ENCODE measurements around the gene COL20A1.

The COL20A1 gene

DNA sequence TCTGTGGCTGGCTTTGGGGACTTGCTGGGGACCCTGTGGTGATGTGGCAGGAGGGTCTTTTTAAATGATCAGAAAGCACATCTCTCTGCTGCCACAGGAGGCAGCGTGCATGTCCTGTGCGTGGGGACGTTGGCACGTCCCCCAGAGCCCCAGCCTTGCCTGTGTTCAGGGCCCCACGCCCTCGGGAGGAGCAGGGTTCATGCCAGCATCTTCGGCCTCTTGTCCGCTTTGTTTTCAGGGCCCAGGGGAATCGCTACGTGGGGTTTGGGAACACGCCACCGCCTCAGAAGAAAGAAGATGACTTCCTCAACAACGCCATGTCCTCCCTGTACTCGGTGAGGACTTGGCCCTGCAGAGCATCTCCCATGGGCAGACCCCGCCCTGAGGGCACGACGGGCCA is 14.3 kb upstream of the COL20A1 start:
- DNase-seq (ENCODE audit: low spot score), result no peak

DNA sequence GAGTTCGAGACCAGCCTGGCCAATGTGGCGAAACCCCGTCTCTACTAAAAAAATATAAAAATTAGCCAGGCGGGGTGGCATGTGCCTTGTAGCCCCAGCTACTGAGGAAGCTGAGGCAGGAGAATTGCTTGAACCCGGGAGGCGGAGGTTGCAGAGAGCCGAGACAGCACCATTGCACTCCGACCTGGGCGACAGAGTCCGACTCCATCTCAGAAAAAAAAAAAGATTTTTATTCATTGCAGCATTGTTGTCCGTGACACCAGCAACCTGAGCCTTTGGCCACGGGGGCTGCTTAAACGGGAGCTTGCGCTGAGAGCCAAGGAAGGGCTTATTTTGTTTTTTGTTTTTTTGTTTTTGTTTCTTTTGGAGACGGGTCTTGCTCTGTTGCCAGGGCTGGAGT is 13.1 kb upstream of the COL20A1 start:
- no peak for DNase-seq (ENCODE audit: low spot score)

DNA sequence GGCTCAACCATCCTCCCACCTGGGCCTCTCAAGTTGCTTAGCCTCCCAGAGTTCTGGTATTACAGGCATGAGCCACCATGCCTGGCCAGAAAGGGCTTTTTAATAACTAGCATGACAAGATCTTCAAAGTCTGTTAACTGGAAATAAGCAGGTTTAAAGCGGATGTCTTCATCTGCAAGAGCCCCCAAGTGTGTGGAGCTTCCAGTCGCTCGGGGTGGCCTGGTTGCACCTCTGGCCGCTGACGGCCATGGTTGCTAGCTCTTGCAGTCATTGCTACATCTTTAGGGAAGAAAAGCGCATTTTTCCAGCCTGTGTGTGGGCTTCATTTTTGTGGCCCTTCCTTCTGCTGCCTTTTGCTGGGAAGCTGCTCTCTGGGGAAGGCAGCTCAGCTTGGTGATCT is 12.6 kb upstream of the COL20A1 start:
- DNase-seq (ENCODE audit: low spot score), result no peak

DNA sequence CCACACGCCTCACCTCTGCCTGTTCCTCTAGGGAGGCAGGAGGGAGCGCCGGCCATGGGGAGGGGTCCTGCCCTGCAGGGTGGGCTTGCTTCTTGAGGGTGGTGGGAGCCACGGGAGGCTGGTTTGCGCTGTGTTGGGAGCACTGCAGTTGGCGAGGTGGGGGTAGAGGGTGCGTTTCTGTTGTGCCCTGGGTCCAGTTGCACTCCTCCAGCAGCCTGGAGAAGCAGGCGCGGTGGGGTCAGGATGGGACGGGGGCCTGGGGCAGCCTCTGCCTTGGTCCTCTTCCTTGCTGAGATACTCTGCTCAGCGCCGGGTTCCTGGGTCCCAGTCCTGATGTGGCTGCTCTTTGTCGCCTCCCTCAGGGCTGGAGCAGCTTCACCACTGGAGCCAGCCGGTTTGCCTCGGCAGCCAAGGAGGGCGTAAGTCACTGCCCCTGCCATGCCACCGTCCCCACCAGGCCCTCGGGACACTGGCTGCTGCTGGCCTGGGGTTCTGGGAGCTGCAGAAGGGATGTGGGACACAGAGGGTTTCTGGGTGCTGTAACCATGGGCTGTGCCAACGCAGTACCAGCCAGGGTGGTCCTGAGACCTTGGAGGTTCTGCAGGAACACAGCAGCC is 11.9 kb upstream of the COL20A1 start:
- DNase-seq (ENCODE audit: low spot score), result no peak

DNA sequence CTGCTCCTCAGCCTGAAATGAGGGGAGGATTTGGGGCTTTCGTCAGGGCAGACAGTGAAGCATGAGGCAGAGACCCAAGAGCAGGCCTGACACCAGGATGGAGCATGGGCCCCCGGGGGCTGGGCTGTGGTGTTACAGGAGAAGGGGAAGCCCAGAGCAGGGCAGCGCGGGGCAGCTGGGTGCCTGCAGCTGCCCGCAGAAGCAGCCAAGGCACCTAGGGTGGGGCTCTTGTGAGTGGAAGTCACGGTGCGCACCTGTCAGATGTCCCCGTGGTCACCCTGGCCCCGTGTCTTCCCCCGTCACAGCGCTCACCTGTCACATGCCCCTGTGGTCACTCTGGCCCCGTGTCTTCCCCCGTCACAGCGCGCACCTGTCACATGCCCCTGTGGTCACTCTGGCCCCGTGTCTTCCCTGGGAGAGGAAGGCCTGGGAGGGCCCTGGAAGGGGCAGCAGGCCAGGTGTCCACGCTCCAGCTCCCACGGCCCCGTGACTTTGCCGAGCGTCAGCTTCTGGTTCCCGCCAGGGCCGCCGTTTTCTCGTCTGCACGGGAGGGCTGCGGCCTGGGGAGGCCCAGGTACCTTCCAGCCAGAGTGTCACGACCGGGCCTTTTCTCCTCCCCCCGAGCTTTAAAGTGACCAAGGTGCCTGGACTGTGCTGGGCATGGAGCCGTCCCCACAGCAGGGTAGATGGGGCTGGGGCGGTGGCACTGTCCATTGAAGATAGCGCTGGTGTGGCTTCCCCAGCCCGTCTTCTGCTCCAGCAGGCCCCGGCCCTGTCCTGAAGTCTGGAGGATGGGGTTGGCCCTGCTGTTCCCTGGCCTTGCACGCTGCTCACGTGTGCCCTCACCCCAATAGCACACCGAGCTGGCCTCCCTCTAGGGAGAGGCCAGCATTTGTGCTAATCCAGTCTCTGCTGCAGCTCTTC is 11.0 kb upstream of the COL20A1 start:
- DNase-seq (ENCODE audit: low spot score), result no peak

DNA sequence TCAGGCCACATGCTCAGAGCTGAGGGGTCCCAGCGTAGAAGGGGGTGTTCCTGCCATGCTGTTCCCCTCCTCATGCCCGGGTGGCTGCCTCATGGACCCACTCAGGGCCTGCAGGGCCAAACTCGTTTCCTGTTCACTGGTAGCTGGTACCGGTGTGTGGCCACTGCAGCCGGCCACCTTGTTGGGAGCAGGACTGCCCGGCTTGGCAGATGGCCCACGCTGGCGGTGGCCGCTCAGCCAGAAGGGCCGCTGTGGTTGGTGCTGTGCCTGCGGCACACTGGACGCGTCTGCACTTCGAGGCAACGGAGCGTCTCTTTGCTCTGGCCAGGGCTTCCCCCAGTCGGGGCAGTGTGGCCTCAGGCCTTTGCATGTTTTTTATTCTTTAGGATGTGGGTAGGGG is 10.0 kb upstream of the COL20A1 start:
- no peak for DNase-seq (ENCODE audit: low spot score)

DNA sequence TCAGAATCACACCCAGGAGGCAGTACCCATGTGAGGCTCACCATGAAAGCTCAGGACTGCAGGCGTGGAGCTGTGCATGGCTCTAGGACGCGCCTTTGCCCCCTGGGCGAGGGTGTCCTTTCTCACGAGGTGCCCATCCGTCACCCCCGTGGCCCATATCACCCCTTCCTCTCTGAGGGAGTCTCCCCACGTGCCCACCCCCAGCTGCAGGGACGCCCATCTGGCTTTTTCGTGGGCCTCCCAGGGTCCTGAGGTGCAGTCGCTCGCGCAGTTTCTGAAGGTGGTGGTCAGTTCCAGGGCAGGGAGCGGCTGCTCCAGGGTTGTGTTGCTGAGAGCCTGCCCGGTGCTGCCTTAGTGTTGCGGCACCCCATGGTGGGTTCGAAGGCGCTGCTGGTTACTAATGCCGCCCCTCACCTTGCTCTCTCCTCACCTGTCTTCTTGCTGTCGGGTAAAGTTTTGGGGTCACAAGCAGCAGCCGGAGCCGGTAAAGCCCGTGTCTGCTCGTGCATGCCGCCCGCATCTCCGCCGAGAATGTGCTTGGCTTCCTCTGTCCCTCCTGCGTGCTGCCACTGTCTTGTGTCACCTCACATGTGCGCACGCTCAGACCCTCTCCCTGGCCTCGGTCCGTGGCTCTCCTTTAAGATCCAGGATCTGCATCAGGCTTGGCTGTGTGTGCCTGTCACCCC is 9.4 kb upstream of the COL20A1 start:
- DNase-seq (ENCODE audit: low spot score), result no peak

DNA sequence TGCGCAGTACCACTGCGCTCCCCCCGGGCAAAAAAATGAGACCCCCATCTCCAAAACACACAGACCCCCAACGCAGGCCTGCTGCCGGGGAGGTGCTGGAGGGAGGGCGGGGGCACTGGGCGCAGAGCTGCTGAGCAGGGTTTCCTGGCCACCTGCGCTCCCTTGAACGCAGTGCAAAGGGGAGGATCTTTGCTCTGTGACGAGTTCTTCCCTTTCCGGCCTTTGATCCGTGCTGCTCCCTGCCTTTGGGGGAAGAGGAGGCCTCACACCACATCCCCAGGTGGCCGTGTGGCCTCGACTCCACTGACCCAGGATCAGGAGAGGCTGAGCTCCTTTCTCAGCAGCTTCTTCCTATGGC is 8.9 kb upstream of the COL20A1 start:
- no peak for DNase-seq (ENCODE audit: low spot score)

DNA sequence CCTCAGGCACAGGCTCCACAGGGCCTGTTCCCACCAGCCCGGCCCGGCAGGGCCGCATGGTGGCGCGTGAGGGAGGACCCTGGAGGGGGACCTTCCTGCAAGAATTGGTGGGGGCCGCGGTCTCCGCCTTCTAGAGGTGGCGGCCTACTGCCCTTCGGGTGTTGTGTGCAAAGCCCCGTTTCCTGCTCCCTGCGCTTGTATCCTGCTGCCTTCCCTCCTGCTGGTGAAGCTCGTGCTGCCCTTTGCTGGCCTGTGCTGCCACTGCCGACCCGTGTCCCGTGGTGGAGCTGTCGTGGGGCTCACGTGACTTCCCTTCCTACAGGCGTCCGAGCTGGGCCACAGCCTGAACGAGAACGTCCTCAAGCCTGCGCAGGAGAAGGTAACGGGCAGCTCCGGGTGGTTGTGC is 8.4 kb upstream of the COL20A1 start:
- no peak for DNase-seq (ENCODE audit: low spot score)

DNA sequence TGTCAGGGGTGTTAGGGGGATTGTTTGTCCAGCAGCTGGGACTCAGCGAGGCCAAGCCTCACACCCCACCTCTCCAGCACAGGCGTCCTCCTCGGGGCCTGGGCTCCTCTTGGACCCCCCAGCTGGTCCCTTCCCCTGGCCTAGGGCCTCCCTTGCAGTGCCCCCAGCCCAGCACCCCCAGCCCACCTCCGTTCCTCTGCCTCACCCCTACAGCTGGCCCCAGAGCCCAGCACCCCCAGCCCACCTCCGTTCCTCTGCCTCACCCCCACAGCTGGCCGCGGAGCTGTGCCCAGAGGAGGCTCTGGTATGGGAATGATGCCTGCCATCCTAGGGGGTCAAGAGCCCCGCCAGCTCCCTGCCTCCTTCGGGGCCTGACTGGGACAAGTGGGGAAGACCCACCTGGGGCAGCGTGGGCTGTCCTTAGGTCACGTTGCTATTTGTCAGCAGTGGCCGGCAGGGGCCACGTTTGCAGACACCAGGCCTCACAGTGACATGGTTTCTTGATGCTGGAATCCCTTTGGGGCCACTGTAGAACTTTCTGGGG is 7.9 kb upstream of the COL20A1 start:
- no peak for DNase-seq (ENCODE audit: low spot score)

DNA sequence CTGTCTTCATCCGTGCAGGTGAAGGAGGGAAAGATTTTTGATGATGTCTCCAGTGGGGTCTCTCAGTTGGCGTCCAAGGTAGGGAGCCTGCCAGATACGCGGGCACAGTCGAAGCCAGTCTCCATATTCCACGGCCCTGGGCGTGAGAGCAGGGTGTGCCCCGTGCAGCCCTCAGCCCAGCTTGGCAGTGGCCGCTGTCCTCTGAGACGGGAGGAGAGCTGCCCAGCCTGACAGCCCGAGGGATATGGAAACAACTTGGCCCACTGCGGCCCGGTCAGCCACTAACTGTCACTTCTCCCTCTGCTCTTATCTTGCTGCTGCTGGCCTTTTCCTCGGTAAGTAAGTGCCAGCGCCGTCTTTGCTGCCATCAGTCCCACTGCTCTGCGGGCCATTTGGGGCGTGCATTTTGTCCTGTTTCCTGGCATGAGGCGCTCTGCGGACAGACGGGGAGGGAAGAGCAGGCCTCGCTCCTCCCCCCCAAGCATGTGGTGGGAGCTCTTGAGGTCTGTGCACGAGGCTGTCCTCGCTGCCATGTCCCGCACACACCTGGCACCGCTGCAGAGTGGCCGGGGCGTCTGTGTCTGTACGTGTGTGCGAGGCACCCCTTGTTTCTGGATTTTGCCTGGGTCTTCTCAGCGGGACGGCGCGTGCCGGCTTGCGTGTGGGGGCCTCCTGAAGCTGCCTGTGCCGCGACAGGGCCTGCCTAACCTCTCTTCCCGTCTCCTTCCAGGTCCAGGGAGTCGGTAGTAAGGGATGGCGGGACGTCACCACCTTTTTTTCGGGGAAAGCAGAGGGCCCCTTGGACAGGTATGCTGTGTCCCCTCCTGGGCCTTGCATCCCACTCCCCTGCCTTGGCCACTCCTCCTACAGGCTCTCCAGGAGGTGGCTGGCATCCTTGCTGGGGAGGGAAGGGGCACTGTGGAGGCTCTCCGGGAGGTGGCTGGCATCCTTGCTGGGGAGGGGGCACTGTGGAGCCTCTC is 7.1 kb upstream of the COL20A1 start:
- no peak for DNase-seq (ENCODE audit: low spot score)

DNA sequence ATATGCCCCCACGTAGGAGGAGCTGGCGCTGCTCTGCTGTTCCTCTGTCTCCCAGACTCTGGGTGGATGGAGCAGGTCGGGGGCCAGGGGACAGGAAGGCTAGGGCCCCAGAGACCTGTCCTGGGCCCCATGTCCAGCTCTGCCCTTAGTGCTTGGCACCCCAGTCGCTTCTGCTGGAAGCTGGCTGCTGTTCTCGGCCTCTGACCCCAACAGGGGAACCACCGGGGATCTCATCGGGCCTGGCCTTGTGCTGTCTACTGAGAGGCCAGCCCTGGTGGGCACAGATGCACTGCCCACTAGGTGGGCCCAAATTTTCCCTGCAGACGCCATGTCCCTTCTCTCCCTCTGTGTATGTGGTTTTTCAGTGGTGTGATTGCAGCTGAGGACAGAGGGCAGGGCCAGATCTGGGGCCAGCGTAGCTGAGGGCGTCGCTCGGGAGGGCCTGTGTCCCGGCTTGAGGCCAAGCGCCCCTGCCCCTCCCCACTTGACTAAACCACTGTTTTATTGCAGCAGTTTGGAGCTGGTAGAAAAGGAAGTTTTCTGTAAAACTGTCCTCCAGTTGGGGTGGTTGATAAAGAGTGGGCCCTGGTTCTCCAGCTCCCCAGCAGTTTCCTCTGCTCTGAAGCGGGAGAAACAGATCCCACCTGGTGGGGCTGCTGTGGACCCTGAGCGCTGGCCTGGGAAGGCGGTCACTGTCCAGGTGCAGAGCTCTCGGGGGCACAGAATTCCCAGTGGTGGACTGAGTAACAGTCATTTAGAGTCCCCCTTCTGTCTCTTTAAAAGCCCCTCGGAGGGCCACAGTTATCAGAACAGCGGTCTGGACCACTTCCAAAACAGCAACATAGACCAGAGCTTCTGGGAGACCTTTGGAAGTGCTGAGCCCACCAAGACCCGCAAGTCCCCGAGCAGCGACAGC is 5.9 kb upstream of the COL20A1 start:
- no peak for DNase-seq (ENCODE audit: low spot score)

DNA sequence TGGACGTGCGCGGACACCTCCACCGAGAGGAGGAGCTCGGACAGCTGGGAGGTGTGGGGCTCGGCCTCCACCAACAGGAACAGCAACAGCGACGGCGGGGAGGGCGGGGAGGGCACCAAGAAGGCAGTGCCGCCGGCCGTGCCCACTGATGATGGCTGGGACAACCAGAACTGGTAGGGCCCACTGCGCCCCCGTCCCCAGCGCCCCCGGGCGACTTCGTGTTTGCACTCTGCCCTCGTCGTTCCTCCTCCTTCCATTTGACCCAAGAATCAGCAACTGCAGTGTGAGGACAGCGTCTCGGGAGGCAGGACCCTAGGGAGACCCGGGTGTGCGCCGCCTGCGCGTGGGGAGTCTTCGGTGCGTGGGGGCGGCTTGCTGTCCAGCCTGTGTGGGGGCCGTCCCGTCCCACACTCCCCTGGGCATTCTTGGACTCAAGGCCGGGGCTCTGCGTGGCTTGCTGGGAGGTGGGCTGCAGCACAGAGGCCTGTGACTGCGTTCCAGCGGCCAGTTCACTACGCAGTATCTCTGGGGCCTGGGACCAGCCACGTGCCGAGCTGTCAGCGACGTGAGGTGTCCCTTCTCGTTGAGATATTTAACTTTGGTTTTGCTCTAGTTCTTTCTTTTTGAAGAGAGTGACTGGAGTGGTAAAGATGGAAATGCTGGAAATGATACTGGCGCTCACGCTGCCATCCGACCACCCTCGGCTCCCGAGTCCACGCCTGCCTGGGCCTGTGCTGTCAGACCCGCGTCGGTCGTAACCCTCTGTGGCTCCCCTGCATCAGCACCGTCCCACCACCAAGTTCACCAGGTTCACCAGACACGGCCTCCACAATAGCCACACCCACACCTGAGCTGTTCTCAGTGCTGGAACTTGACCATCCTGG is 5.0 kb upstream of the COL20A1 start:
- no peak for DNase-seq (ENCODE audit: low spot score)

DNA sequence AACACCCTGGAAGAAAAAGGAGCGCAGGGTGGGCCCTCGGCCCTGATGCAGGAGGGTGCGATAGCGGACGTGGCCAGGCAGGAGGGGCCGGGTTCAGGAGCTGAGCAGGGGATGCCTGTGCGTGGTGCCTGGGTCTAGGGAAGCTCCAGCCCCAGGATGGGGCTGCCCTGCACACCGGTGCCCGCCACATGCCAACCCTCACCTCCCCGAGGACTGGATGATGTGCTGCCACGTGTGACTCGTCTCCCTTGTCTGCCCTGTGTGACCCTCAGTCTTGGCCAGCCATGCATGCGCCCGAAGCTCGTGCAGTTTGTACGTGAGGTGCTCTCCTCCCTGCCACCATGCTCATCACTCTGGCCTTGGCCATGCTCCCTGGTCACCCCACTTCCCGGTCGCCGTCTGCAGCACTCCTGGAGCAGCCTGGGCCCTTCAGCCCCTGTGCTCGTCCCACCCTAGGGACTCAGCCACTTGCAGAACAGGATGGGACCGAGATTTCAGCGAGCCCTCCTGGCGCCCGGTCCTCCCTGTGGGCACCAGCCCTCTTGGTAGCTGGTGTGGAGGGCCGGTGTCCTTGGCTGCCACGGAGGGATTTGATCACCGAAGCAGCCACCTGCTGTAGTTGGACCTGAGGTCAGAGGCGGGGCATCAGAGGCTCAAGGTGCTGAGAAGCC is 4.3 kb upstream of the COL20A1 start:
- DNase-seq (ENCODE audit: low spot score), result no peak

DNA sequence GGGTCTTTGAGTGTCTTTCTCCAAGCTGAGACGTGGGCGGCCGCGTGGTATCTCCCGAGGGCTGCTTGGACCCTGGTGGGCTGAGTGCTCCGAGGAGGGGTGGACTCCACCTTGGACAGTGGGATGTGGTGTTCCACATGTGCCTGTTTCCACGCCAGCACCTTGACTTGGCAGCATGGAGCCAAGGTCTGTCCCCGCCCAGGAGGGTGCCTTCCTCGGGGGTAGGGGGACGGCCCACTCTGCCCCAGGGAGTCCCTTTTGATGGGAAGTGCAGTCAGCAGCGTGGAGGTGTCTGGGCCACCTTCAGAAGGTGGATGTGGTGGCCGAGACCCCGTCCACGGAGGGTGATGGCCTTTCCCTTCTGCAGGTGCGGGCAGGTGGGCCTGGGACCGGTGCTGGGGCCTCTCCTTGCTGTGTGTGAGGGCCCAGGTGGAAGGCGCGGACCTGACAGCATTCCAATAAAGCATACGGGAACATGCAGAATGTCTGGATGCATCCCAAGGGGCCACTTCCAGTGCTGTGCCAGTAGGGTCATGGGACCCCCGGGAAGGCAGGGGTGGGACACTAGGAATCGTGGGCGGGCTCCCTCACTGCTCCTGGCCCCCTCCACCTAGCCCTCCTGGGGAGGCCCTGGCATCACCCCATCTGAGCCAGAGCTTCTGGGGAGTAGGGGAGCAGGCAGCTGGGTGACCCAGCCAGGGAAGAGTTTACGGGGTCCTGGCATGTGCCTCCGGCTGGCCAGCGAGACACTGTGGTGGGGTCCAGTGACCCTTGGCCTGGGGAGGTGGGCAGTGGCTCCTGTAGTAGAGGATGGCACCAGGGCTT is 3.5 kb upstream of the COL20A1 start:
- DNase-seq (ENCODE audit: low spot score), result no peak

DNA sequence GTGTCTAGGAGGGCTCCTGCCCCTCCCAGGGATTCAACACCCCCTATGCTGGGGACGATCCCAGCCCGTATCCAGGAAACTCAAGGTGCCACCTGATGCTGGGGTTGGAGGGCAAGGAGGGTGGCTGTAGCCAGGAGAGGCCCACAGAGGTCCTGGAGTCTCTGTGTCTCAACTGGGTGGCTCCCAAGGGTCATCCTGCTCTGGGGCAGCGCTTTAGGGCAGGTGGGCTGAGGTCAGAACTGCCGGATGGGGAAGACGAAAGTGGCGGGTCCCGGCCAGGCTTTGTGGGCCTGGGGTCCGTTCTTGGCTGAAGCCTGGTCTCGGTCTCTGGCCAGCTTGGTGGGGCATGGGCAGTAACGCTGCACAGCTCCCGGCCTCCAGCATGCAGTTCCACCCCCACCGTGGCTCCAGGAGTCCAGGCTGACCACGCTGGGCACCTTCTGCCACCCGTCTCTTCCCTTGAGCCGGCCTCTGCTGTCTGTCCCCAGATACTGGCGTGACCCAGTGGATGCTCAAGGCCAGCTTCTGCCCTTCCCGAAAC is 2.8 kb upstream of the COL20A1 start:
- DNase-seq (ENCODE audit: low spot score), result no peak

DNA sequence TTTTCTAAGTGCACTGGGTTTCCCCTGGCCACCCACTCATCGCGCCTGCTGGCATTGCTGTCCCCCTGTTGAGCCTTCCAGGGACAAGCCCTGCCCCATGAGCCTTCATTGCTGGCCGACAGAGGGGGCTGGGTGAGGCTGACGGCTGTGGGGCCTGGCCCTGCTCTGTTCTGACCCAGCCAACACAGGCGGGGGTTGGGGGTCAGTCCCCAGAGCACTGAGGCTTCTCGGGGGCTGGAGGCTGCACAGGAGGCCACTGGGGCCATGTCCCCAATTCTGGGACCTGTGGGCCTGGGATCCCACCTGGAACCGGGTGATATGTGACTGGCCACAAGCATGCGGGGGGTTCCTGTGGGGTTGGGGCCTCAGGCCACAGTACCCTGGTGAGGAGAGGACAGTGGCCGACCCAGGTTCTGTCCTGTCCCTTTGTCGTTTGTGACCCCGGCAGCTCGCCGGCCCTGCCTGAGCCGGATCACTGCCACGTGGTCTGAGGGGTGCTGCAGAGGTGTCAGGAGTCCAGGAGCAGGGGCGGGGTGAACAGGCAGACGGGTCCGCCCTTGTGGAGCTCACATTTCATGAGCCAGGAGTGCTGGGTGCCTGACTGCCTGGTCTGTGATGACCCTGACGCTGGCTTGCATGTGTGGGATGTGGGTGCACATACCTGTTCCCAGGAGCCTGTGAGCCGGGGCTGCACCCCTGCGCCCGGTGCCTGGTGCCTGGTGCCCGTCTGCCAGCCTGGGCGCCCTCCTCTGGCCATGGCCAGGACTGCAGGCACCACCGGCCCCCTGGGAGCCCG is 2.1 kb upstream of the COL20A1 start:
- peak; percentile 91 for DNase-seq (ENCODE audit: low spot score)
